OCI-LY3 (cell line): ENCODE results near the gene FAM217B.

Experiments used
- H2AFZ ChIP-seq: fragments of 200-600, 300-600 bp; shearing (Covaris generic); 2 replicates; pipeline ENCODE4 v1.6.0; 2014; ENCODE audit warnings: antibody characterized with exemption, low read depth, low read length
- H3K27ac ChIP-seq: fragments of 200-600, 300-600 bp; sonication (generic); 2 replicates; pipeline ENCODE4 v1.5.1; 2014; ENCODE audit warnings: mild to moderate bottlenecking, low read length, moderate library complexity, mixed read lengths
- H3K27me3 ChIP-seq: fragments of 200-600, 300-600 bp; sonication (generic); 2 replicates; pipeline ENCODE4 v1.6.1; 2014; ENCODE audit warnings: low read depth, low read length, mixed read lengths
- H3K36me3 ChIP-seq: fragments of 200-600, 300-600 bp; sonication (generic); replicated peaks from 2 replicates; pipeline ENCODE3; 2014; ENCODE audit warnings: low read depth, low read length, mixed read lengths
- H3K4me1 ChIP-seq: fragments of 300-600, 200-600 bp; sonication (generic); 2 replicates; pipeline ENCODE4 v1.6.1; 2014; ENCODE audit warnings: low read length, mixed read lengths
- H3K4me2 ChIP-seq: fragments of 200-600, 300-600 bp; sonication (generic); 2 replicates; pipeline ENCODE4 v1.6.1; 2014; ENCODE audit warnings: low read length, mixed read lengths
- H3K4me3 ChIP-seq: fragments of 300-600, 200-600 bp; sonication (generic); 2 replicates; pipeline ENCODE4 v1.5.1; 2014; ENCODE audit warnings: antibody characterized with exemption, mild to moderate bottlenecking, low read length, moderate library complexity
- H3K79me2 ChIP-seq: fragments of 300-600, 200-600 bp; shearing (Covaris generic); 2 replicates; pipeline ENCODE4 v1.6.1; 2014; ENCODE audit warnings: mild to moderate bottlenecking, low read length, mixed read lengths
- H3K9ac ChIP-seq: fragments of 300-600, 200-600 bp; shearing (Covaris generic); 2 replicates; pipeline ENCODE4 v1.6.0; 2014; ENCODE audit warnings: mild to moderate bottlenecking, low read length, moderate library complexity
- H3K9me3 ChIP-seq: fragments of 200-600, 300-600 bp; shearing (Covaris generic); 2 replicates; pipeline ENCODE4 v1.6.1; 2014; ENCODE audit warnings: low read length, mixed read lengths; ENCODE audit not compliant: insufficient read depth
- H4K20me1 ChIP-seq: fragments of 200-600, 300-600 bp; sonication (generic); 2 replicates; pipeline ENCODE4 v1.6.1; 2016; ENCODE audit warnings: low read length, mixed read lengths; ENCODE audit not compliant: insufficient read depth
- EZH2phosphoT487 ChIP-seq: fragments of 200-600 bp; shearing (Covaris generic); IDR thresholded peaks from 2 replicates; pipeline ENCODE4 v1.6.1; 2018; ENCODE audit warnings: antibody characterized with exemption, mixed run types, low read depth
- TF ChIP-seq, protein P1 (sequence below): fragments of 200-600, 300-600 bp; sonication (generic); IDR thresholded peaks from 2 replicates; pipeline ENCODE4 v1.5.1; 2014; ENCODE audit warnings: antibody characterized with exemption, low read length, low read depth

Gene FAM217B

DNA sequence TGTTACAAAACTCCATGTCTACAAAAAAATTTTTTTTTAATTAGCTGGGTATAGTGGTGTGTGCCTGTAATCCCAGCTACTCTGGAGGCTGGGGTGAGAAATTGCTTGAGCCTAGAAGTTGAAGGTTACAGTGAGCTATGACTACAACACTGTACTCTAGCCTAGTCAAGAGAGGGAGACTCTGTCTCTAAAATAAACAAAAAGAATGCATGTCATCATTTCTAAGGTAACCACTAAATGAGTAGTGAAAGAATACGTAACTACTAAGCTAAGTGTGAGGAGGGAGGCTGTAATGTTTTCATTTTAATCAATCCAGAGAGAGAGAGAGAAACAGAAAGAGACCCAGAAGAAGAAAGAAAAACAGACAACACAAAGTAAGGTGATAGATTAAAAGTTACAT lies 16.7 kb upstream of the FAM217B start:
- Histone ChIP-seq H3K79me2 (no peaks in the 10 kb centered on the region), H3K27ac (no peak overlapping the region), H4K20me1 (no peaks in the 10 kb centered on the region)

DNA sequence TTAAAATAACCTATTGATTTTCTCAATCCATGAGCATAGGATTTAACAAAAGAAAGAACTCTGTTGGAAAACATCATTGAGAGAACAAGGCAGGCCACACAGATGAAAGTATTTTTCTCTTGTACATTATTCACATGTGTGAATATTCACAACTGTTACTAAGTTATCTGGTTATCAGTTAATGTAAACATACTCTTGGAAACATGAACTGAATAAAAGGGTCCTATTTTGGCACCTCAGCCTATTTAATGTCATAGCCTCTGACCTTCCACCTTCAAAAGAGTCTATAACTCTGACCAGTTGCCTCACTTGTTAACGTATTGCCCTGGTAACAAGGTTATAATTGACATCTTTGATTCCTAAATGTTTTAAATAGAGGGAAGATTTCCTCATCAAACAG lies 14.8 kb upstream of the FAM217B start:
- no peaks in the 10 kb centered on the region for H3K79me2 ChIP-seq
- H3K4me1 ChIP-seq, result no peaks in the 10 kb centered on the region
- H3K4me3 ChIP-seq, result no peak overlapping the region
- H3K9ac ChIP-seq, result no peak overlapping the region
- TF ChIP-seq EZH2phosphoT487, result no peak
- TF ChIP-seq, protein P1, sequence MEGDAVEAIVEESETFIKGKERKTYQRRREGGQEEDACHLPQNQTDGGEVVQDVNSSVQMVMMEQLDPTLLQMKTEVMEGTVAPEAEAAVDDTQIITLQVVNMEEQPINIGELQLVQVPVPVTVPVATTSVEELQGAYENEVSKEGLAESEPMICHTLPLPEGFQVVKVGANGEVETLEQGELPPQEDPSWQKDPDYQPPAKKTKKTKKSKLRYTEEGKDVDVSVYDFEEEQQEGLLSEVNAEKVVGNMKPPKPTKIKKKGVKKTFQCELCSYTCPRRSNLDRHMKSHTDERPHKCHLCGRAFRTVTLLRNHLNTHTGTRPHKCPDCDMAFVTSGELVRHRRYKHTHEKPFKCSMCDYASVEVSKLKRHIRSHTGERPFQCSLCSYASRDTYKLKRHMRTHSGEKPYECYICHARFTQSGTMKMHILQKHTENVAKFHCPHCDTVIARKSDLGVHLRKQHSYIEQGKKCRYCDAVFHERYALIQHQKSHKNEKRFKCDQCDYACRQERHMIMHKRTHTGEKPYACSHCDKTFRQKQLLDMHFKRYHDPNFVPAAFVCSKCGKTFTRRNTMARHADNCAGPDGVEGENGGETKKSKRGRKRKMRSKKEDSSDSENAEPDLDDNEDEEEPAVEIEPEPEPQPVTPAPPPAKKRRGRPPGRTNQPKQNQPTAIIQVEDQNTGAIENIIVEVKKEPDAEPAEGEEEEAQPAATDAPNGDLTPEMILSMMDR, result no peak
- no peaks in the 10 kb centered on the region for H4K20me1 ChIP-seq
- H3K4me2 ChIP-seq, result no peak overlapping the region
- no peaks in the 10 kb centered on the region for H3K36me3 ChIP-seq
- H3K27me3 ChIP-seq, result peaks cover 41% of the 10 kb centered on the region
- no peak overlapping the region for H2AFZ ChIP-seq
- no peaks in the 10 kb centered on the region for H3K9me3 ChIP-seq
- no peak overlapping the region for H3K27ac ChIP-seq

More for the DNA sequence above, 16.7 kb upstream of the FAM217B start:
- Histone ChIP-seq H3K4me3 (no peak overlapping the region), H3K36me3 (no peaks in the 10 kb centered on the region), H3K9ac (no peak overlapping the region), H3K4me2 (no peak overlapping the region), H3K4me1 (no peaks in the 10 kb centered on the region), H3K9me3 (no peaks in the 10 kb centered on the region), H3K27me3 (peaks cover 41% of the 10 kb centered on the region), H2AFZ (no peak overlapping the region)
- TF ChIP-seq, protein P1, result no peak
- no peak for TF ChIP-seq EZH2phosphoT487

DNA sequence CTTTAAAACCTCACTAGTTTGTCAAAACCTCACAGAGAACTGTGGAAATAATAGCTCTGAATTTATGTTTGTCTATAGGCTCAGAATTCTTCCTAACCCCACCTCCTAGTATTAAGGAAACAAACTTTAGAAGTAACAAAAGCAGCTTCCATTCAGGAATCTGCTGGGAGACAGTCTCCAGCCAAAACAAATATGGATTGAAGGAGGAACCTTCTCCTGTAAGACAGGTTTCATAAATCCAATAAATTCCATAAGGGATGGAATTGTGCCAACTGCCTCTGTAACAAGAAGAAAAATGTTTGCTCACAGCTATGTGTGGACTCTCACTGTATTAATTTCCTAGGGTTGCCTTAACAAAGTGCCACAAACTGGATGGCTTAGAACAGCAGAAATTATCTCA lies 14.3 kb upstream of the FAM217B start:
- peaks cover 41% of the 10 kb centered on the region for H3K27me3 ChIP-seq
- H3K9me3 ChIP-seq, result no peaks in the 10 kb centered on the region
- H3K36me3 ChIP-seq, result no peaks in the 10 kb centered on the region
- no peak for TF ChIP-seq EZH2phosphoT487
- H3K27ac ChIP-seq, result no peak overlapping the region
- H3K4me3 ChIP-seq, result no peak overlapping the region
- no peak overlapping the region for H3K9ac ChIP-seq
- no peak overlapping the region for H3K4me2 ChIP-seq
- no peak overlapping the region for H2AFZ ChIP-seq
- no peaks in the 10 kb centered on the region for H3K4me1 ChIP-seq
- no peaks in the 10 kb centered on the region for H3K79me2 ChIP-seq
- H4K20me1 ChIP-seq, result no peaks in the 10 kb centered on the region

DNA sequence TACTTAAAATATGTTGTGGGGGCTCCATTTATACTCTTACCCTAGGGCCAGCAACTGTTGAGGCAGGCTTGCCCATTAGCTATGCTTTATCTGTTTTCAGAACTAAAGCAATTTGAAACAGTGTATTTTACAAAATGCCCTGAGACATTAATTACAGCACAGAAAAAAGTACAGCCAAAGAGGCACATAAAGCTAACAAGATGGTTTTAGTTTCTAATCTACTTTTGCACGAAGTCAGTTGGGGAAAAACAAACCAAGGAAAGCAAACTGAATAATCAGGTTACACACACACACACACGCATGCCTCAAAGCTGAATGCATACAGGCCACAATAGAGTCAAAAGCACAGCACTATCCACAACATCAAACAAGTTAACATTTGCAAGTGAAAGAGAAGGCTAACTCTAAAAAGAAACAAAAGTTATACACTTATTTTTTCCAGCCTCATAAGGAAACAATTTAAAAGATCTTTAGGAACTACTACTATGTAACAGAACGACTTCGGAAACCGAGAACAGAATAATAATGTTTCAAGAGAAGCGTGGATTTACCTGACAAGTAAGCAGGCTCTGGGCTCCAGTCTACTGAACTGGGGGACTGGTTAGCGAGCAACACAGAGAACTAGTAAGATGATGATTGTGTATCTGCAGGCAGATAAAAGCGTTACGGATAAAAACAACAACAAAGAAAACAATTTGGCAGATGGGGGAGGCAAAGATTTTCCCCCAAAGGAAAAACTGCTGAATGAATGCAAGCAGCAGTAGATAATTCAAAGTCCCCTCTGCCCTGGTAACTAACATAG lies 8.5 kb upstream of the FAM217B start:
- TF ChIP-seq, protein P1, result no peak
- Histone ChIP-seq H3K4me3 (no peak overlapping the region), H3K4me2 (no peak overlapping the region), H3K4me1 (no peaks in the 10 kb centered on the region), H3K27ac (no peak overlapping the region), H3K27me3 (peaks cover 11% of the 10 kb centered on the region; the same call in 1 of the 2 replicates), H3K79me2 (no peaks in the 10 kb centered on the region), H3K9me3 (no peaks in the 10 kb centered on the region), H3K36me3 (no peaks in the 10 kb centered on the region), H2AFZ (no peak overlapping the region), H3K9ac (no peak overlapping the region), H4K20me1 (no peaks in the 10 kb centered on the region)
